A549 treated with AZD2906 at 1 μM for 4 hours (cell line): ENCODE data around the gene GABRP. TPM values are rescaled to one million over a fixed set of nuclear protein-coding genes. Genes with fewer than 3 reads are reported as not detected.

Source experiments
- total RNA-seq: library from RNA; stranded (reverse); fragments of 200-300 nt; extraction: Qiagen RNA extraction; gene quantifications from 5 replicates; pipeline ENCODE4 v1.2.3, GENCODE V29; 2022

Gene GABRP, protein sequence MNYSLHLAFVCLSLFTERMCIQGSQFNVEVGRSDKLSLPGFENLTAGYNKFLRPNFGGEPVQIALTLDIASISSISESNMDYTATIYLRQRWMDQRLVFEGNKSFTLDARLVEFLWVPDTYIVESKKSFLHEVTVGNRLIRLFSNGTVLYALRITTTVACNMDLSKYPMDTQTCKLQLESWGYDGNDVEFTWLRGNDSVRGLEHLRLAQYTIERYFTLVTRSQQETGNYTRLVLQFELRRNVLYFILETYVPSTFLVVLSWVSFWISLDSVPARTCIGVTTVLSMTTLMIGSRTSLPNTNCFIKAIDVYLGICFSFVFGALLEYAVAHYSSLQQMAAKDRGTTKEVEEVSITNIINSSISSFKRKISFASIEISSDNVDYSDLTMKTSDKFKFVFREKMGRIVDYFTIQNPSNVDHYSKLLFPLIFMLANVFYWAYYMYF
- not detected in 5 replicates for total RNA-seq

DNA sequence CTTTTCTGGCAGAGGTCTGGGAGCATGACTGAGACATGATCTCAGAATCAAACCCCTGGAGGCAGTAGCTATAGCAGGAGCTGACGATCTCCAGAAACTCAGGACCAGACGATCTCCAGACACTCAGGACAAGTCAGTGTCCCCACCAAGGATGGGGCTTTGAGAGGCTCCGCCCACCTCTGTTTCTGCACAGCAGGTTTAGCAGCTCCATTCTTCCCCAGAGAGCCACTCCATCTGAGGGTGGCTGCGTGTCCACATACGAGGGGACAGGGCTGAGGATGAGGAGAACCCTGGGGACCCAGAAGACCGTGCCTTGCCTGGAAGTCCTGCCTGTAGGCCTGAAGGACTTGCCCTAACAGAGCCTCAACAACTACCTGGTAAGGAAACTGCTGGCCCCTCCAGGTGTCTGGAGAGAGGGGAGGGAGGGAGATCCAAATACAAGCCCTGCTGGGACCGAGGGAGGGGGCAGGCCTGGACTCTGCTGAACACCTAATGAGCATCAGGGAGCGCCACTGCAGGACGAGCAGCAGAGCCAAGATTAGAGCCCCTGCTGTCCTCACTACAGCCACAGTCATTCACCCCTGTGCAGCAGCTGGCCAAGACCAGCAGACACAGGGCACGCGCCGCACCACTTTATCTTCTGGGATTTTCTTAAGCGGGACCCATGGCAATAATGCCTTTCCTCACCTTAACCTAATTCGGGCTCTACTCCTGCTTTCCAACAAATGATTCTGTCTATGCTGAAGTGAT lies at the start of gene GABRP:
Gene GABRP (plus strand): TSS at position 228 of the 750 bp plus-strand sequence. CDS start 4,891 bp downstream, outside the sequence.

DNA sequence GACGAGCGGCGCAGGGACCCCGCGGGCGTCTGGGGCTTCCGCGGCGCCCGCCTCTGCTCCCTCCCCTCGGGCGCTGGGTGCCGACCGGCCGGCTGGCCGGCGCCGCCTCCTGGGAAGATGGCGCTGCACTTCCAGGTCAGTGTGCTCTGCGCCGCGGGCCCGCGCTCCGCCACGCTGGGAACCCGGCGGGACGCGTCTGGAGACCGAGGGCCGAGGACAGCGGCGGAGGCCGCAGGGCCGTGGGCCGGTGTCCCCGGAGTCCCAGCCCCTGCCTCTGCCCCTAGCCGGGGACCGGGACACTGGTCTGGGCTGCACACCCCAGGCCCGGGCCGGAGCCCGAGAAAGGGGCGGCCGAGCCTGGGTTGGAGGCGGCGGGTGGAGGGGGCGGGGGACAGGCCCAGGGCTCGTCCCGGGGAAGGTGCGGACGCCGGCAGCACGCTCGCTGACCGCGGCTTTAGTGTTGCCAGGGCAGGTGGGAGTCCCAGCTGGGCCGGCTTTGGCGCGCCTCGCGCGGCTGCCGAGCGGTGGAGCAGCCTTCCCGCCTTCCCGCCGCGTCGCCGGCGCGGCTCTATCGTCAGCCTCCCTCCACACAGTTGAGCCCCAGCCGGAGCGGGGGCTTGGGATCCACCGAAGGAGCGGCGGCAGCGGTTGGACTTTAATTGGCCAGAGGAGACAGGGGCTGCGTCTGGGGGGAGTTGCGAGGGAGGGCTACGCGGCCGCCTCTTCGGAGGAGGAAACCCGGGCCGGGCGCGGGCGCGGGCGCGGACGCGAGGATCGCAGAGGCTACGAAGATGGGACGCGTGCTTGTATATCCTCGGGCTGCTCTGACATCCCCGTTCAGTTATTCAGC lies 78.6 kb downstream of the GABRP start, which contains the start of gene RANBP17:
Gene RANBP17 (plus strand): TSS at position 102 of the 850 bp plus-strand sequence.

Other genes starting within 250 kb of the GABRP start
- gene RANBP17, start 78.3 kb downstream of the GABRP start, total RNA-seq = 1.8 to 3.2 TPM (median 2.3 TPM) in 5 replicates